DMS114 treated with DMSO at 0.1 percent for 48 hours (cell line): ENCODE measurements around the gene MAGEA9B.
"Not testable (repeated sequence)": the region's sequence is repeated elsewhere in the genome, so short reads cannot be mapped to it uniquely, and the experiment has no call there.

ENCODE experiments used
- DNase-seq: peaks from one replicate; lab custom pipeline; 2025; ENCODE audit not compliant: unreplicated experiment; lab: John Stamatoyannopoulos, UW

Gene MAGEA9B

GRCh38 chrX:149537474-149537873, 49.8 kb downstream of the MAGEA9B start:
- DNase-seq = not testable (repeated sequence)

- DNase-seq = not testable (repeated sequence)
Measured at GRCh38 chrX:149534926-149535602, 52.2 kb downstream of the MAGEA9B start.

- DNase-seq = not testable (repeated sequence)
Measured at GRCh38 chrX:149533999-149534398, 53.3 kb downstream of the MAGEA9B start.

GRCh38 chrX:149532868-149533267, 54.4 kb downstream of the MAGEA9B start:
- DNase-seq = not testable (repeated sequence)
